Right lobe of liver (tissue), 4 donors: Measurements from ENCODE around the gene GRIFIN.

Source experiments
- POLR2A ChIP-seq: fragments of 450-650 bp; IDR thresholded peaks from one replicate; pipeline ENCODE4 v1.6.1; 2017; ENCODE audit warnings: antibody characterized with exemption, mild to moderate bottlenecking
- TF ChIP-seq, protein P1 (sequence below), 4 donors: fragments of 200-600 bp in 3 of 4; fragments of 450-650 bp in 1 of 4; IDR thresholded peaks; one replicate each; pipeline versions ENCODE4 v1.5.1 to v1.8.0; 2016 to 2022; ENCODE audit warnings: antibody characterized with exemption in 4 of 4, mild to moderate bottlenecking in 2 of 4
- donor health status: DM: no; HTN: no; CAD: no.
- donor health status: DM: no; HTN: no; CAD: no.
- donor health status: DM: no; HTN: yes; CAD: no.

DNA sequence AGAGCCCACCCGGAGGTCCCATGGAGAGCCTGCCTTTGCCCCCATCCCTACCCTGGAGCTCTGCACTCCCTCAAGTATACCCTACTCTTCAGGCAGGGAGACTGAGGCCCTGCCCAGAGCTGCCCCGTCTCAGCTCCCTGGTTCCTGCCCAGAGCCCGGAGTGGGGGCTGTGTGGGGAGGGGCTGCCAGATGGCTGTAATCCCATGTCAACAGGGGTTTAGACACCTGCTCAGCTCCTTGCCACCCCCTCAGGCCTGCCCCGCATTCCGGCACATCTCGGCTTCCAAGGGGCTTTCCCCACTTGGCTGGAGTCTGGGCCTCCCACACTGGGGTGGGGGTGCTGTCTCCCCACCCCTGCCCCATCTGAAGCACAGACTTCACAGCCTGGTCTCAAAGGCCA lies 22.5 kb upstream of the GRIFIN start:
- no peak for TF ChIP-seq POLR2A
- TF ChIP-seq, protein P1, sequence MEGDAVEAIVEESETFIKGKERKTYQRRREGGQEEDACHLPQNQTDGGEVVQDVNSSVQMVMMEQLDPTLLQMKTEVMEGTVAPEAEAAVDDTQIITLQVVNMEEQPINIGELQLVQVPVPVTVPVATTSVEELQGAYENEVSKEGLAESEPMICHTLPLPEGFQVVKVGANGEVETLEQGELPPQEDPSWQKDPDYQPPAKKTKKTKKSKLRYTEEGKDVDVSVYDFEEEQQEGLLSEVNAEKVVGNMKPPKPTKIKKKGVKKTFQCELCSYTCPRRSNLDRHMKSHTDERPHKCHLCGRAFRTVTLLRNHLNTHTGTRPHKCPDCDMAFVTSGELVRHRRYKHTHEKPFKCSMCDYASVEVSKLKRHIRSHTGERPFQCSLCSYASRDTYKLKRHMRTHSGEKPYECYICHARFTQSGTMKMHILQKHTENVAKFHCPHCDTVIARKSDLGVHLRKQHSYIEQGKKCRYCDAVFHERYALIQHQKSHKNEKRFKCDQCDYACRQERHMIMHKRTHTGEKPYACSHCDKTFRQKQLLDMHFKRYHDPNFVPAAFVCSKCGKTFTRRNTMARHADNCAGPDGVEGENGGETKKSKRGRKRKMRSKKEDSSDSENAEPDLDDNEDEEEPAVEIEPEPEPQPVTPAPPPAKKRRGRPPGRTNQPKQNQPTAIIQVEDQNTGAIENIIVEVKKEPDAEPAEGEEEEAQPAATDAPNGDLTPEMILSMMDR (IDR thresholded peaks at IDR 0.05): no peak
